ENCODE results near the gene BLACAT1.

GRCh38 chr1:205416322-205416721, 39.5 kb downstream of the BLACAT1 start:
- TF ChIP-seq TEAD4 (IDR thresholded peaks at IDR 0.05; ENCODE audit: borderline replicate concordance, insufficient read depth) (no peak), ZBTB33 (IDR thresholded peaks at IDR 0.05; ENCODE audit: borderline replicate concordance, low read depth) (no peak)
- TF ChIP-seq, protein P1, sequence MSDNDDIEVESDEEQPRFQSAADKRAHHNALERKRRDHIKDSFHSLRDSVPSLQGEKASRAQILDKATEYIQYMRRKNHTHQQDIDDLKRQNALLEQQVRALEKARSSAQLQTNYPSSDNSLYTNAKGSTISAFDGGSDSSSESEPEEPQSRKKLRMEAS (IDR thresholded peaks at IDR 0.05; ENCODE audit: low read depth): no peak
- TF ChIP-seq, protein P2, sequence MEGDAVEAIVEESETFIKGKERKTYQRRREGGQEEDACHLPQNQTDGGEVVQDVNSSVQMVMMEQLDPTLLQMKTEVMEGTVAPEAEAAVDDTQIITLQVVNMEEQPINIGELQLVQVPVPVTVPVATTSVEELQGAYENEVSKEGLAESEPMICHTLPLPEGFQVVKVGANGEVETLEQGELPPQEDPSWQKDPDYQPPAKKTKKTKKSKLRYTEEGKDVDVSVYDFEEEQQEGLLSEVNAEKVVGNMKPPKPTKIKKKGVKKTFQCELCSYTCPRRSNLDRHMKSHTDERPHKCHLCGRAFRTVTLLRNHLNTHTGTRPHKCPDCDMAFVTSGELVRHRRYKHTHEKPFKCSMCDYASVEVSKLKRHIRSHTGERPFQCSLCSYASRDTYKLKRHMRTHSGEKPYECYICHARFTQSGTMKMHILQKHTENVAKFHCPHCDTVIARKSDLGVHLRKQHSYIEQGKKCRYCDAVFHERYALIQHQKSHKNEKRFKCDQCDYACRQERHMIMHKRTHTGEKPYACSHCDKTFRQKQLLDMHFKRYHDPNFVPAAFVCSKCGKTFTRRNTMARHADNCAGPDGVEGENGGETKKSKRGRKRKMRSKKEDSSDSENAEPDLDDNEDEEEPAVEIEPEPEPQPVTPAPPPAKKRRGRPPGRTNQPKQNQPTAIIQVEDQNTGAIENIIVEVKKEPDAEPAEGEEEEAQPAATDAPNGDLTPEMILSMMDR (IDR thresholded peaks at IDR 0.05): no peak
- TF ChIP-seq, protein P3, sequence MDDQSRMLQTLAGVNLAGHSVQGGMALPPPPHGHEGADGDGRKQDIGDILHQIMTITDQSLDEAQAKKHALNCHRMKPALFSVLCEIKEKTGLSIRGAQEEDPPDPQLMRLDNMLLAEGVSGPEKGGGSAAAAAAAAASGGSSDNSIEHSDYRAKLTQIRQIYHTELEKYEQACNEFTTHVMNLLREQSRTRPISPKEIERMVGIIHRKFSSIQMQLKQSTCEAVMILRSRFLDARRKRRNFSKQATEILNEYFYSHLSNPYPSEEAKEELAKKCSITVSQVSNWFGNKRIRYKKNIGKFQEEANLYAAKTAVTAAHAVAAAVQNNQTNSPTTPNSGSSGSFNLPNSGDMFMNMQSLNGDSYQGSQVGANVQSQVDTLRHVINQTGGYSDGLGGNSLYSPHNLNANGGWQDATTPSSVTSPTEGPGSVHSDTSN (IDR thresholded peaks at IDR 0.05): no peak
